Measurements from ENCODE around the gene RALA. TPM values are rescaled to one million over a fixed set of nuclear protein-coding genes. Genes with fewer than 3 reads are reported as not detected.

The RALA gene, protein sequence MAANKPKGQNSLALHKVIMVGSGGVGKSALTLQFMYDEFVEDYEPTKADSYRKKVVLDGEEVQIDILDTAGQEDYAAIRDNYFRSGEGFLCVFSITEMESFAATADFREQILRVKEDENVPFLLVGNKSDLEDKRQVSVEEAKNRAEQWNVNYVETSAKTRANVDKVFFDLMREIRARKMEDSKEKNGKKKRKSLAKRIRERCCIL
- polyA plus RNA-seq (2013, experiment 1 of 2): 51.2 TPM
- 54.6 TPM for polyA plus RNA-seq (2013, experiment 2 of 2)

- Histone ChIP-seq H2AK5ac (ENCODE audit: low read length, severe bottlenecking) (peak within 1 kb of the TSS; percentile 99), H3K27ac (ENCODE audit: low read length, poor library complexity, severe bottlenecking) (peak within 1 kb of the TSS; percentile 97), H2BK12ac (ENCODE audit: low read length in 2 of 2) (peak within 1 kb of the TSS in 1 of 2 experiments; percentile 83), H3K36me3 (ENCODE audit: control insufficient read depth in 1 of 2, insufficient read depth in 2 of 2, low read depth in 1 of 2, low read length in 2 of 2) (peaks cover 0 to 3% of the 10 kb centered on the region in 2 experiments), H3K27me3 (ENCODE audit: control insufficient read depth in 1 of 2, insufficient read depth in 1 of 2, low read length in 2 of 2) (no peaks in the 10 kb centered on the region), H3K18ac (ENCODE audit: low read depth in 1 of 2, low read length in 2 of 2) (peak within 1 kb of the TSS; percentile 81 to 99), H3K23ac (ENCODE audit: low read length in 2 of 2) (peak within 1 kb of the TSS; percentile 75 to 93), H3K79me1 (replicated peaks; ENCODE audit: low read length, poor library complexity, severe bottlenecking) (peaks cover 2% of the 10 kb centered on the region), H4K8ac (ENCODE audit: low read length) (peak within 1 kb of the TSS; percentile 99), H3K14ac (ENCODE audit: low read length in 2 of 2) (peak within 1 kb of the TSS in 1 of 2 experiments; percentile 95), H3K9me3 (ENCODE audit: control insufficient read depth, low read length) (no peaks in the 10 kb centered on the region), H4K91ac (ENCODE audit: low read length) (peak within 1 kb of the TSS; percentile 98), H2BK5ac (ENCODE audit: low read depth, low read length, poor library complexity, severe bottlenecking) (peak within 1 kb of the TSS; percentile 94), H3K4me2 (ENCODE audit: low read length, poor library complexity, severe bottlenecking) (peak within 1 kb of the TSS; percentile 79), H2AFZ (ENCODE audit: low read depth, low read length) (peak within 1 kb of the TSS; percentile 77), H3K4me3 (ENCODE audit: insufficient read depth in 1 of 2, low read depth in 1 of 2, low read length in 2 of 2) (peak within 1 kb of the TSS; percentile 96 to 97), H2BK120ac (ENCODE audit: low read depth, low read length) (peak within 1 kb of the TSS; percentile 93), H2BK15ac (ENCODE audit: low read depth, poor library complexity, severe bottlenecking) (peak within 1 kb of the TSS; percentile 93), H3K9ac (ENCODE audit: low read length) (peak within 1 kb of the TSS; percentile 99), H3K4me1 (ENCODE audit: control insufficient read depth, insufficient read depth, low read depth, low read length) (peaks cover 5% of the 10 kb centered on the region), H3K4ac (ENCODE audit: low read depth in 1 of 2, low read length in 2 of 2) (peak within 1 kb of the TSS; percentile 96 to 100)
- DNase-seq: peak; percentile 95
- under 1% methylated on average over 50 of the region's 56 CpGs for WGBS
Observed at GRCh38 chr7:39623047-39623731, at the start of gene RALA. Gene RALA (plus strand): TSS chr7:39623572. CDS start chr7:39686668, 63,096 bp downstream.

DNA sequence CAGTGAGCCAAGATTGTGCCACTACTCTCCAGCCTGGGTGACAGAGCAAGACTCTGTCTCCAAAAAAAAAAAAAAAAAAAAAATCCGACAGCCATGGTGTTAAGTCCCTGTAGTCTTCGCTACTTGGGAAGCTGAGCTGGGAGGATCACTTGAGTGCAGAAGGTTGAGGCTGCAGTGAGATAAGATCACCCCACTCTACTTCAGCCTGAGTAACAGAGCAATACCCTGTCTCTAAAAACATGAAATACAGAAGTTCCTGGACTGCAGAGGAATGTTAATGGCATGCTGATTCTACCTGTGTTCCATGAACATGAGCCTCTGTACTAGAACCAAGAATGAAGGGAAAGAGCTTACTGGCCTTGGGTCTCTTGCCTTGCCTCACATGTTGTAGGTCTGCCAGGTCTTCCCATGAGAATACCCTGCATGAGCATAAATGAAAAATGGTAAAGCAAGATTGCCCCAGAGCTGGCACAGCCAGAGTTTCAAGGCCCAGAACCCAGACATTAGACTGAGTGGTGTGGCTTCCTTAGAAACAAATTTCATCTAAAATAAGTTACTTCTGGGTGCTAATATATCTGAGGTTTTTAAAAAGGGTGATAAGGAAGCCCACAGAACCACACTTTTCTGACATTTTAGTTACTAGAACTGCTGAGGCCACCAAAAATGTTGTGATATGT lies 48.6 kb upstream of the RALA start:
- Histone ChIP-seq H3K4me3 (ENCODE audit: insufficient read depth in 1 of 2, low read depth in 1 of 2, low read length in 2 of 2) (no peak overlapping the region), H3K79me1 (replicated peaks; ENCODE audit: low read length, poor library complexity, severe bottlenecking) (peaks cover 13% of the 10 kb centered on the region), H4K91ac (ENCODE audit: low read length) (no peak overlapping the region), H2BK15ac (ENCODE audit: low read depth, poor library complexity, severe bottlenecking) (no peak overlapping the region), H3K27me3 (ENCODE audit: control insufficient read depth in 1 of 2, insufficient read depth in 1 of 2, low read length in 2 of 2) (no peaks in the 10 kb centered on the region), H2BK120ac (ENCODE audit: low read depth, low read length) (no peak overlapping the region), H4K8ac (ENCODE audit: low read length) (no peak overlapping the region), H3K9me3 (ENCODE audit: control insufficient read depth, low read length) (no peaks in the 10 kb centered on the region), H3K4ac (ENCODE audit: low read depth in 1 of 2, low read length in 2 of 2) (no peak overlapping the region), H3K23ac (ENCODE audit: low read length in 2 of 2) (peak overlapping the region in 1 of 2 experiments; percentile 42), H3K18ac (ENCODE audit: low read depth in 1 of 2, low read length in 2 of 2) (no peak overlapping the region), H3K9ac (ENCODE audit: low read length) (no peak overlapping the region), H3K4me2 (ENCODE audit: low read length, poor library complexity, severe bottlenecking) (no peak overlapping the region), H3K14ac (ENCODE audit: low read length in 2 of 2) (no peak overlapping the region), H2AFZ (ENCODE audit: low read depth, low read length) (no peak overlapping the region), H2AK5ac (ENCODE audit: low read length, severe bottlenecking) (no peak overlapping the region), H3K4me1 (ENCODE audit: control insufficient read depth, insufficient read depth, low read depth, low read length) (no peaks in the 10 kb centered on the region), H3K36me3 (ENCODE audit: control insufficient read depth in 1 of 2, insufficient read depth in 2 of 2, low read depth in 1 of 2, low read length in 2 of 2) (peaks cover 13 to 50% of the 10 kb centered on the region in 2 experiments), H2BK12ac (ENCODE audit: low read length in 2 of 2) (no peak overlapping the region), H2BK5ac (ENCODE audit: low read depth, low read length, poor library complexity, severe bottlenecking) (no peak overlapping the region), H3K27ac (ENCODE audit: low read length, poor library complexity, severe bottlenecking) (no peak overlapping the region)
- no CpG with 5 or more reads among the region's 2 CpGs for WGBS
- no peak for DNase-seq

- Histone ChIP-seq H2BK5ac (ENCODE audit: low read depth, low read length, poor library complexity, severe bottlenecking) (no peak overlapping the region), H3K27ac (ENCODE audit: low read length, poor library complexity, severe bottlenecking) (no peak overlapping the region), H4K91ac (ENCODE audit: low read length) (no peak overlapping the region), H3K4ac (ENCODE audit: low read depth in 1 of 2, low read length in 2 of 2) (no peak overlapping the region), H2BK120ac (ENCODE audit: low read depth, low read length) (no peak overlapping the region), H3K27me3 (ENCODE audit: control insufficient read depth in 1 of 2, insufficient read depth in 1 of 2, low read length in 2 of 2) (no peaks in the 10 kb centered on the region), H4K8ac (ENCODE audit: low read length) (no peak overlapping the region), H3K9ac (ENCODE audit: low read length) (no peak overlapping the region), H3K4me1 (ENCODE audit: control insufficient read depth, insufficient read depth, low read depth, low read length) (no peaks in the 10 kb centered on the region), H3K4me3 (ENCODE audit: insufficient read depth in 1 of 2, low read depth in 1 of 2, low read length in 2 of 2) (no peak overlapping the region), H3K79me1 (replicated peaks; ENCODE audit: low read length, poor library complexity, severe bottlenecking) (peaks cover 11% of the 10 kb centered on the region), H3K18ac (ENCODE audit: low read depth in 1 of 2, low read length in 2 of 2) (no peak overlapping the region), H3K4me2 (ENCODE audit: low read length, poor library complexity, severe bottlenecking) (no peak overlapping the region), H2AK5ac (ENCODE audit: low read length, severe bottlenecking) (no peak overlapping the region), H3K36me3 (ENCODE audit: control insufficient read depth in 1 of 2, insufficient read depth in 2 of 2, low read depth in 1 of 2, low read length in 2 of 2) (peaks cover 10 to 27% of the 10 kb centered on the region in 2 experiments), H2BK15ac (ENCODE audit: low read depth, poor library complexity, severe bottlenecking) (no peak overlapping the region), H2BK12ac (ENCODE audit: low read length in 2 of 2) (no peak overlapping the region), H2AFZ (ENCODE audit: low read depth, low read length) (no peak overlapping the region), H3K14ac (ENCODE audit: low read length in 2 of 2) (no peak overlapping the region), H3K23ac (ENCODE audit: low read length in 2 of 2) (no peak overlapping the region), H3K9me3 (ENCODE audit: control insufficient read depth, low read length) (no peaks in the 10 kb centered on the region)
- 96% methylated on average over 25 of the region's 27 CpGs for WGBS
- DNase-seq: no peak
Observed at GRCh38 chr7:39577229-39577874, 46.0 kb upstream of the RALA start.
